22Rv1 (cell line): ENCODE data around the gene SLFNL1.

Experiments
- CTCF ChIP-seq: fragments of 450-650 bp; IDR thresholded peaks from 2 replicates; pipeline ENCODE4 v1.5.1; 2017; ENCODE audit warnings: mild to moderate bottlenecking
- ZFX ChIP-seq: fragments of 450-650 bp; IDR thresholded peaks from 2 replicates; pipeline ENCODE4 v1.6.1; 2017; ENCODE audit warnings: antibody characterized with exemption, borderline replicate concordance

GRCh38 chr1:41009466-41009865 lies 12.1 kb downstream of the SLFNL1 start:
- no peak for TF ChIP-seq CTCF
- no peak for TF ChIP-seq ZFX
